HG03439 (cell line): Measurements from ENCODE around the gene GATAD2A.
"Not testable (repeated sequence)": the region's sequence is repeated elsewhere in the genome, so short reads cannot be mapped to it uniquely, and the experiment has no call there.

Source experiments
- ATAC-seq: cut with Tn5 transposase; IDR thresholded peaks from one replicate; pipeline ENCODE4 v1.9.1; 2021; ENCODE audit warnings: mild to moderate bottlenecking, moderate library complexity; ENCODE audit not compliant: unreplicated experiment

The GATAD2A gene, protein sequence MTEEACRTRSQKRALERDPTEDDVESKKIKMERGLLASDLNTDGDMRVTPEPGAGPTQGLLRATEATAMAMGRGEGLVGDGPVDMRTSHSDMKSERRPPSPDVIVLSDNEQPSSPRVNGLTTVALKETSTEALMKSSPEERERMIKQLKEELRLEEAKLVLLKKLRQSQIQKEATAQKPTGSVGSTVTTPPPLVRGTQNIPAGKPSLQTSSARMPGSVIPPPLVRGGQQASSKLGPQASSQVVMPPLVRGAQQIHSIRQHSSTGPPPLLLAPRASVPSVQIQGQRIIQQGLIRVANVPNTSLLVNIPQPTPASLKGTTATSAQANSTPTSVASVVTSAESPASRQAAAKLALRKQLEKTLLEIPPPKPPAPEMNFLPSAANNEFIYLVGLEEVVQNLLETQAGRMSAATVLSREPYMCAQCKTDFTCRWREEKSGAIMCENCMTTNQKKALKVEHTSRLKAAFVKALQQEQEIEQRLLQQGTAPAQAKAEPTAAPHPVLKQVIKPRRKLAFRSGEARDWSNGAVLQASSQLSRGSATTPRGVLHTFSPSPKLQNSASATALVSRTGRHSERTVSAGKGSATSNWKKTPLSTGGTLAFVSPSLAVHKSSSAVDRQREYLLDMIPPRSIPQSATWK

DNA sequence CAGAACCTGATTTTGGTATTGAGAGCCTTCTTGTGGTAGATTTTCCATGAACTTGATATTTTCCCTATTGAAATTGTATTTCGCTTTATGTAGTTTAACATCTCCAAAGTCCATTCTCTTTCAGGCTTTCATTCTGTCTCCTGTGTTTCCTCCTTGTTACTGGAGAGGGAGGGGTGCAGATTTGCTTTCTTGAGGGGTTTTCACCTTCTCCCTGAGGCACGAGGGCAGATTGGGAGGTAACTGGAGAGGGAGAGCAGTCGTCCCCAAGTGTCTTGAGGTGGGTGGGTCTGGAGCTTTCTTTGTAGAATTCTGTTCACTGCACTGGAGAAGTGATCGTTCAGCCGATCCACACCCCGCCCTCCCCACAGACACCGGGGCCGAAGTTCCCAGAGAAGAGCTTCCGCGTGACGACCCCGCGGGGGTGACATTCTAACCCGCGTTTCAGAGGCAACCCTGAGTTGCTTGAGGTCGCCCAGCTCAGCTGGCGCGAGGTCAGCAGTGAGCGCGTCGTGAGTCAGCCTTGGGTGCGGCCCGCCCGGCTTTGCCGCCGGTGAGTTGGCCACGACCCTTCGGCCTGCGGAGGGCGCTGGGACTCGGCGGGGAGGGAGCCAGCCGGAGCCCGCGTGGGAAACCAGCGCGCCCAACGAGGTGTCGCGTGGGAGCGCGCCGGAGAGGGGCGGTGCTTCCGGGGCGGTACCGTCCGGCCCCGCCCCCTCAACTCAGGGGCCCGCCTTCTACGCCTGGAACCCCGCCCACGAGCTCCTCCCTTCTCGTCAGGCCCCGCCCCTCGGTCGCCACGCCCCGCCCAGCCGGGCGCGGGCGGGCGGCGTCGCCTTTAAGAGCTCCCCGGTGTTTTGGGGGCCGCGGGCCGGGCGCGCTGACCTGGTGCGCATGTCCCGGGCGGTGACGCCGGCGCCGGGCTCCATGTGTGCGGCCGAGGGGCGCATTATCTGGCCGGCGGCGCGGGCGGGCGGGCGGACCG is at the start of gene GATAD2A:
Gene GATAD2A, plus strand, starts transcription at position 797 of the 982 bp plus-strand sequence. CDS start 59,671 bp downstream, outside the sequence.
- ATAC-seq, result peak; percentile 82

DNA sequence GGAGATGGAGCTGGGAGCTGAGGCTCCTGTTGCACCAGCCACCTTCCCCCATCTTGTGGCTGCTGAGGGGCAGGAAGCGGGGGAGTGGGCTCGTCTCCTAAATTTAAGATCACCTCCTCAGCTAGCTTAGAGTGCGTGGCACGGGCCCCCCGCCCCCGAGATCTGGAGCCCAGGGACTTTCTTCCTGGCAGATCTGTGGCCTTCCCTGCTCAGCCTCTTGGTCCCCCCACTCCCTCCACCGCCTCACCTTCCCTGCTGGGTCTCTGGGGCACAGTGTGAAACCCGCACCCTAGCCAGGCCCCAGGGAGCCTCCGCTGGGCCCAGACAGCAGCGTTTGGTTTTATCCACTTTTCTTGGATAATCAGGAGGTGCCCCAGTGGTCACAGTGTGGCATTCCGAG is 49.0 kb upstream of the GATAD2A start:
- no peak for ATAC-seq

DNA sequence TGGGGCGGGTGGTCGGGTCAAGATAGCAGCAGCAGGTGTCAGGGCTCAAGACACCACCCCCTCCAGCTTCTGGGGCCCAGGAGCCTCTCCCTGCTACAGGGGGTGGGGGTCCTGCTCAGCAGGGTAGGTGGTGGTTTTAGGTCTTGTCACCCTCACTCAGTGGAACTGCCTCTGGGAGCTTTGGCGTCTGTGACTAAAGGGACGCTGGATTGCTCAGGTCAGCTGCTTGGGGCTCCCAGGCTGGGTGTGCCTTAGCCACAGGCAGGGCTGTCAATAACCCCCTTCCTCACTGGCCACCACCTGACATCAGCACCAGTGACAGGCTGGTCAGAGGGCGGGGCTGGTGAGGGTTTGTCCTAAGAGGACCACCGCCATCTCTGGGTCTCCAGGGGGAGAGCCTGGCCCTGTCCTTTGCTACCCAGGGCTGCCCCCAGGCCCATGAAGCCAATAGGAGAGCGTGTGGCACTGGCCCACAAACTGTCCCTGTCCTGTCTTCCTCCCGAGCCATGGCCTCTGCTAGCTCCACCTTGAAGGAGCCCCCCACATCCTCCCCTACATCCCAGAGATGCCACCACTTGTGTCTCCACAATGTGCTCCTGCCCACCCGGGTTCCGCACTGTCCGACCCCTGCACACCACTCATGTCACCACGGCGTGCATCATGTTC is 48.4 kb upstream of the GATAD2A start:
- no peak for ATAC-seq

DNA sequence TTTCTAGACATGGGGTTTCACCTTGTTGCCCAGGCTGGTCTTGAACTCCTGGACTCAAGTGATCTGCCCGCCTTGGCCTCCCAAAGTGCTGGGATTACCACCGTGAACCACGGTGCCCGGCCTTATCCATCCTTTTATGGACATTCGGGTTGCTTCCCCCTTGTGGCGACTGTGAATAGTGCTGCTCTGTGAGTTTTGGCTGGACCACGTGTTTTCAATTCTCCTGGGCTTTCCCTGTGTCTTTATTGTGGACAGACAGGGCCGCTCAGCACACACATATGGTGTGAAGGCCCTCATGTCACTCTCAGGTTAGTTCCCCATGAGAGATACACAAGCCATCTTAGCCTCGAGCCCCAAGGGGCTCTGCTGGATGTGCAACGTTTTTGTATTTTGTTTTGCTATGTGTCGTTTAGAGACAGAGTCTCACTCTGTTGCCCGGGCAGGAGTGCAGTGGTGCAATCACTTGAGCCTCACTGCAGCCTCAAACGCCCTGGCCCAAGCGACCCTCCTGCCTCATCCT is 44.3 kb upstream of the GATAD2A start:
- ATAC-seq, result peak; percentile 54

DNA sequence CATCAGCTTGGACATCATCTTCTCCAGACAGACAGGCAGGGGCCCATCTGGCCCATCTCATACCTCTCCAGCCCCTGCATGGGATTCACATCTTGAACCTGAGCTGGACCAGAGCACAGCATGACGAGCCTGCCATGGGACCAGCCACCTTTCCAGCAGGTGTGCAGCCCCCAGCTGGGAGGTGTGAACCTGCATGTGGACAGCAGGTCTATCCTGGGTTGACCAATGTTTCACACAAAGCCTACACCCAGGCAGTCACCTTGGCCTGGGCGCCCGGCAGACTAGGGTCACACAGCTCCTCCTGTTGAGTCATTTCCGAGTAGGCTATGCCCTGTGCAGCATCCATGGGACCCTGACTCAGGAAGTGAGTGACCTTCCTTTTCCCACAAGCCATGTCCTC is 43.4 kb upstream of the GATAD2A start:
- ATAC-seq, result no peak

DNA sequence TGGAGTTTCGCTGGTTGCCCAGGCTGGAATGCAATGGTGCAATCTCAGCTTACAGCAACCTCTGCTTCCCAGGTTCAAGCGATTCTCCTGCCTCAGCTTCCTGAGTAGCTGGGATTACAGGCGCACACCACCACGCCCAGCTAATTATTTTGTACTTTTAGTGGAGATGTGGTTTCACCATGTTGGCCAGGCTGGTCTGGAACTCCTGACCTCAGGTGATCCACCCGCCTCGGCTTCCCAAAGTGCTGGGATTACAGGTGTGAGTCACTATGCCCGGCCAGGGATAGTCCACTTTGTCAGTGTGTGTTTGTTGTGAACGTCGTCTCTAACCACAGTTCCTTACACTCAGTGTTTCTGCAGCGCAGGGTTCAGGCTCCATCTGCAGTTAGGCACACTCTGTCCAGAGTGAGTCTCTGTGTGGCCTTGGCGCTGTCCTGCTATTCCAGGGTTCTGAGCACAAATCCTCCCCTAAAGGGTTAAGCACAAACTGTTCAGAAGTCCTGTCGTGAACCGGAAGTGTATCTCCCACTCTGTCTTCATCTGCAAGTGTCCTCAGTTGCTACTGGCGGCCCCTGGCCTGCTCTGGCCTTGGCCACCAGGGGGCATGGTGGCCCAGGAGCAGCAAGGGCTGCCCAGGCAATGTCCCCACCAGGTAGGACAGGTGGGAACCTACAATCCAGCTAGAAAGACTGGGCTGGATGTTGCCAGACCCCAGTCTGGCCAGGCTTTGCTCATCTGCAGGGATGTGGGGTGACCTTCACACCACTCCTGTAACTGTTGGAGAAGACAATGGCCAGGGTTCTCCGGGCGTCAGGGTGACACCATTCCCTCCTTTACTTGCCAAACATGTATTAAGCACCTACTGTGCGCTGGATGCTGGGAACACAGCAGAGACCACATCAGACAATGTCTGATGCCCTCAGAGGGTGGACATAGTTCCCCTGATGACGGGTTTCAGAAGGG is 38.8 kb upstream of the GATAD2A start:
- peak; percentile 64 for ATAC-seq

DNA sequence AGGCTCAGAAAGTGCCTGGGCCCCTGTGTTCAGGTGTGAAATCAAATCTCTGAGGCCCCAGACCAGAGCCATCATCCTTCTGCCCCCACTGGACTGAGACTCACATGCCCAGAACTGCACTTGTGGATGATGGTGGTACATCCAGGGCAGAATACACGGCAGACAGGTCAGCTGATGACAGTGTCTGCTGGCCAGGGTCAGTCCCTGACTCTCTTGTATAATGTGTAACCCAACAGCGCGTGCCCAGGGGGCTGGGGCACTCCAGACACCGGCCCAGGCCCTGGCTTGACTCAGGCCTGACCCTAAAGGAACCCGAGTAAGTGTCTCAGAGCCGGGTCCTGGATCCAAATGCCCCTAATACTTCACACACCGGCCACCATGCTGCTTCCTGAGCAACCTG is 37.4 kb upstream of the GATAD2A start:
- no peak for ATAC-seq

DNA sequence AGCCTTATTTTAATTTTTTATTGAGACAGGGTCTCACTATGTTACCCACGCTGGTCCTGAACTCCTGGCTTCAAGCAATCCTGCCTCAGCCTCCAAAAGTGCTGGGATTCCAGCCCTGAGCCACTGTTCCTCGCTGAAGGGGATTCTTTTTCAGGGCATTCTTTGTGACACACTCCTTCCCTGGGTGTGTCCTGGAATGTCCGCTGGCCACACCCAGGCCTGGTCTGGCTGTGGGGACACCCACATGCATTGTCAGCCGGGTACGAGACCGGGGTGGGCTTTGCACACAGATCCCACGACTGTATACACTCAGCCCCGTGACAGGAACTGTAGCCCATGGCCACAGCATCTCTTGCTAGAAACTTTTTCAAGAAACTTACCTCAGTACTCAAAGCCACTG is 34.4 kb upstream of the GATAD2A start:
- ATAC-seq, result no peak

DNA sequence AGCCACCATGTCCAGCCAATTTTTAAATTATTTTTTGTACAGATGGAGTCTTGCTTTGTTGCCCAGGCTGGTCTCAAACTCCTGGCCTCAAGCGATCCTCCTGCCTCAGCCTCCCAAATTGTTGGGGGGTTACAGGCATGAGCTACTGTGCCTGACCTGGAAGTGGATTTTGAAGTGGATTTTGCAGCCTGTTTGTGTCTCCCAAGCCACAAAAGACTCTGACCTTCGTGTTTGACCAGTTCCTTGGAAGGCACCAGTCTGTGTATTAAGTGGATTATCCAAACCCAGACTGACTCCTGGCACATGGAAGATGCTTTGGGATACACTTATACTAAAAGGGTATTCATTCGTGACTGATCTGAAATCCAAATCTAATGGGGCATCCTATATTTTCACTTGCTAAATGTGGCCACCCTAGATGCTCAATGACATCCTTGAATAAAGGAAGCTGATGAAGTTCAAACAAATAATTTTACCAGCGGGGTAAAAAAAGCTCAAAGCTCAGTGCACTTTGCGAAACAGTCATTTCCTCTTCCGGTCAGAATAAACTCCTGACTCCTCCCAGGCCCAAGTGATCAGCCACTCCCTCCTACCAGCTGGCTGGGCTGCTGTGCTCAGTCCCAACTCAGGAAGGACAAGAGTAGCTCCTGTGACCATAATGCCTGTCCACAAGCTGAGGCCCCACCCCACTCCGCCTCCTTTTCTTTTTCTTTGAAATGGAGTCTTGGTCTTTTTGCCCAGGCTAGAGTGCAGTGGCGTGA is 32.6 kb upstream of the GATAD2A start:
- ATAC-seq, result peak; percentile 61

DNA sequence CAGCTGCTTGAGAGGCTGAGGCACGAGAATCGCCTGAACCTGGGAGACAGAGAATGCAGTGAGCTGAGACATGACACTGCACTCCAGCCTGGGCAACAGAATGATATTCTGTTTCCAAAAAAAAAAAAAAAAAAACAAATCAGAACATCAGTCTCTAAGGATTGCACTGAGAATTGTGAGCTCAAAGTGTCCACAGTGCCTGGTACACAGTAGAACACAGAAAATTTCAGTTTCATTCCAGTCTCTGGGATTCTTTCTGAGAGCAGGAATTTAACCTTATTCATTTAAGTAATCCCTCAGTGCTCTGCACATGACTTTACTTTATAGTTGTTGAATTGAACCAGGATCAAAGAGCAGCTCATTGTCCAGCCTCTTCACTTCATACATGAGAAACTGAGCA is 25.9 kb upstream of the GATAD2A start:
- ATAC-seq, result no peak

DNA sequence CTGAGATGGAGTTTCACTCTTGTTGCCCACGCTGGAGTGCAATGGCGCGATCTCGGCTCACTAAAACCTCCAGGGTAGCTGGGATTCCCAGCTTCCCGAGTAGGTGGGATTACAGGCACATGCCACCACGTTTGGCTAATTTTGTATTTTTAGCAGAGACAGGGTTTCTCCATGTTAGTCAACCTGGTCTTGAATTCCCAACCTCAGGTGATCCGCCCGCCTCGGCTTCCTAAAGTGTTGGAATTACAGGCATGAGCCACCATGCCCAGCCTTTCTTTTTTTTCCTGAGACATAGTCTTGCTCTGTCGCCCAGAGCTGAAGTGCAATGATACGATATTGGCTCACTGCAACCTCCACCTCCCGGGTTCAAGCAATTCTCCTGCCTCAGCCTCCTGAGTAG is 25.2 kb upstream of the GATAD2A start:
- not testable (repeated sequence) for ATAC-seq

DNA sequence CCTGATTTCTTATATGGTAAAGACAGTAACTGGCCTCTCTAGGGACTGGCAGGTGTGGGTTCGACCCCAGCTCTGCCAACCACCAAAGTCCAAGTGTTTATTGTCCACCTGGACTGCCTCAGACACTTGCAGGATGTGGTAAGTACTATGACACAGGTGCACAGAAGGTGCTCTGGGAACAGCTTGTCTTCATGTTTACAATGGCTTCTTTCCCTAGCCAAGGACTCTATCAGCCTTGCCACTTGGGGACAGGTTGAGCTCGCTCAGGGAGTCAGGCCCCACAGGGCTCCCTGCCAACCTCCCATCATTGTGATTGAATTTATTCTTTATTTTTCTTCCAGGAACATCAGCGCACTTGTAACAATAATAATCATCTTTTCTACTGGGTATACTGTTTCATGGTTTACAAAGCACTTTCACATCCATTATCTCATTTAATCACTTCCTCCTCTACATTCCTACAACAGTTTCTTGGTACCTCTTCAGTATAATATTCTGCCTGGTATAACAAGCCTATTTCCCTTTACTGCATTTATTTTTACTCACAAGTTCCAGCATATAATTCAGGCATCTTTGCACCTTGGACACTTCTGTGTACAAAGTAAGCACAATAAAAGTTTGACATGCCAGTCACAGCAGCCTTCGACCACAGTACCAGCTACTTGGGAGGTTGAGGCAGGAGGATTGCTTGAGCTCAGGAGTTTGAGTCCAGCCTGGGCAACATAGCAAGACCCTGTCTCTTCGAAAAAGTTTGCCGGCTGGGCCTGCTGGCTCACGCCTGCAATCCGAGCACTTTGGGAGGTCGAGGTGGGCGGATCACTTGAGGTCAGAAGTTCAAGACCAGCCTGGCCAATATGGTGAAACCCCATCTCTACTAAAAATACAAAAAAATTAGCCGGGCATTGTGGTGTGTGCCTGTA is 24.2 kb upstream of the GATAD2A start:
- no peak for ATAC-seq

DNA sequence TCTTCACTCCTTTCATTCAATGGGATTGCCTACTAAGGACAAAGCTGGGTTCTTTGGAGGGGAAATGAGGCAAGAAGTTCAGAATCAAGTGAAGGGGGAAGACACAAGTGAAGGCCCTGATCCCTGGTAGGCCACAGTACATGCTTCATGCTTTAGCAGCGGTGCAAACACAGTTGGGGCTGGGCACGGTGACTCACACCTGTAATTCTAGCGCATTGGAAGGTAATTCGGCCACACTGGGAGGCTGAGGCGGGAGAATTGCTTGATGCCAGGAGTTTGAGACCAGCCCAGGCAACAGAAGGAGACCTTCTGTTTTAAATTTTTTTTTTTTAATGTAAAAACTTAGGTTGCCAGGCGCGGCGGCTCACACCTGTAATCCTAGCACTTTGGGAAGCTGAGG is 23.4 kb upstream of the GATAD2A start:
- no peak for ATAC-seq

DNA sequence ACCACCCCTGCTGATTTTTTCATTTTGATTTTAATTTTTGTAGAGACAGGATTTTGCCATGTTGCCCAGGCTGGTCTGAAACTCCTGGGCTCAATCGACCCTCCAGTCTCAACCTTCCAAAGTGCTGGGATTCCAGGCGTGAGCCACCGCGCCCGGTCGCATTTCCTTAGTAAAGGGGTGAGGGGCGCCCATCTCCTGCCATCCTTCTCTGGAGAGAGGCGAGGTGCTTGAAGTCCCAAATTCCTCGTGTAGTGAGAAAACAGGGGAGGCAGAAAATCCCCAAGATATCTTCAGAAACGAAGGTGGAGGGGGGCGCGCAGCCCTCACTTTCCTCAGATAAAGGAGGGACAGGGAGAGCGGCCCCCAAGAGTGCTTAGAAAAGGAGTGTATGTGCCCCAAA is 21.0 kb upstream of the GATAD2A start:
- no peak for ATAC-seq

DNA sequence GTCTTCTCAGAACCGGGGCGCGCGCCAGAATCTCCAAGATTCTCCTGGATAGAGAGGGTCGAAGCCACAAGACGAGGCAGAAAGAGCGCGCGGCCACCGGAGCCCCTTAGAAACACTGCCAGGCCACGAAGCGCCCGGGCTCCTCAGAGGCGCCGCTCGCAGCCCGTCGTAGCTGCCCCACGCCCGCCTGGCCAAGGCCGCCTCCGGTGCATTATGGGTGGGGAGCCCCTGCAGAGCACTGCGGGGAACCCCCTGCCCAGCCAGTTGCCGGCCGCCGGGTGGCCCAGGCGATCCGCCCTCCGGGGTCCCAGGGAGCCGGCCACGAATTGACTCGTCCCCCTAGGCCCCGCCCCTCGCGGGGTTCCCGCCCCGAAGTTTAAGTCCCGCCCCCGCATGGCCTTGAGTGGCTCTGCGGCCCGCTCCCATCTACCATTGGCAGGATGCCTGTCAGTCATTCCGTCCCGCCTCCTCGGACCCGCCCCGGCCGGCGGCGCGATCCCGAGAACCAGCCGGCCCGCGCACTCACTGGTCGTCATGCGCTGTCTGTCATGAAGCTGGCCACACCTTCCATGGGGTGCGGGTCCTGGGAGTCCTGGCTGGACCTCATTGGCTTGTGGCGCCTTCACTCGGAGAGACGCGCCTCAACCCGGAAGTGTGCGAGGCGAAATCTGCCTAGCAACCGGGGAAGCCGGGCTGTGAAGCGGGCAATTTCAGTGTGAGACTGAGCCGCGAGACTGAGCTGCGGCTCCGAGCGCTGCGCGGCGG is 20.2 kb upstream of the GATAD2A start:
- ATAC-seq, result peak; percentile 93

DNA sequence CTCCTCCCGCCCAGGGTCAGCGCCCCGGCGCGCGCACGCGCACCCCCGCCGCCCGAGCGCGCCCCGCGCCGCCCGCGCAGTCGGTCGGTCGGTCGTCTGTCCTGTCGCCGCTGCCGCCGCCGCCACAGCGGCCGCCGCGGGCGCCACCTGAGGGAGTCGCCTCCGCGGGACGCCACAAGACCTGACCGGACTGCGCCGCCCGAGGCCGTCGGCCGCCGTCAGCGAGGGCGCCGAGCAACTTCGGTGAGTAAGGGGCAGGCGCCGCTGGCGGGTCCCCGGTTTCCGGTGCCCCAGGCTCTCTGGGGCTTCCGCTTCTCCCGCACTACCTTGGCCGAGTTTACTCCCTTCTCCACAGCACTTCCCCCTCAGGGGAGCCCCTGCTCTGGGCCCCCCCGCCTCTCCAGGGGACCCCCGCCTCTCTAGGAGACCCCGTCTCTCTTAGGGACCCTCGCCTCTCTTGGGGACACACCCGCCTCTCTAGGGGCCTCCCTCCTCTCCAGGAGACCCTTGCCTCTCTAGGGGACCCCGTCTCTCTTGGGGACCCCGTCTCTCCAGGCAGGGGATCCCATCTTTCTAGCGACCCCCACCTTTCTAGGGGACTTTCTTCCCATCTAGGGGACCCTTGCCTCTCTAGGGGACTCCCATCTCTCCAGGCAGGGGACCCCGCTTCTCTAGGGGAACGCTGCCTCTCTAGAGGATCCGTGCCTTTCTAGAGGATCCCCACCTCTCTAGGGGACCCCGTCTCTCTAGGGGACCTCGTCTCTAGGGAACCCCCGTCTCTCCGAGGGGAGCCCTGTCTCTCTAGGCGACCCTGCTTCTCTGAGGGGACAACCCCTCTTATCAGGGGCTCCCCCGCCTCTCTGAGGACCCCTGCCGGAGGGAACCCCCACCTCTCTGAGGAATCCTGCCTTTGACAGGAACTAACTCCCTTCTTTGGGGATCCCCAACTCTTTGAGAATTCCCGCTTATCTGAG is 19.3 kb upstream of the GATAD2A start:
- no peak for ATAC-seq
